ENCODE results near the gene PRKAR1B. TPM values are rescaled to one million over a fixed set of nuclear protein-coding genes. Genes with fewer than 3 reads are reported as not detected.

The PRKAR1B gene
- total RNA-seq, 1 experiment from 2014 or later = 14.1 TPM

GRCh38 chr7:711922-712380, 15.1 kb downstream of the PRKAR1B start:
- H3K9me2 ChIP-seq (ENCODE audit: insufficient read depth) = no peaks in the 10 kb centered on the region
- H3K79me2 ChIP-seq (ENCODE audit: insufficient read depth, low read length) = no peaks in the 10 kb centered on the region
- H3K9me3 ChIP-seq (ENCODE audit: control insufficient read depth in 1 of 2, insufficient read depth in 1 of 2, low read depth in 1 of 2, low read length in 2 of 2) = no peaks in the 10 kb centered on the region
- no peaks in the 10 kb centered on the region for H3K4me1 ChIP-seq (ENCODE audit: control insufficient read depth in 1 of 2, insufficient read depth in 2 of 2, low read length in 2 of 2)
- H3K4me2 ChIP-seq (ENCODE audit: low read length) = no peak overlapping the region
- ChIA-PET CTCF (no interaction called here), RAD21 (ENCODE audit: low non-redundant PET in 1 of 2, low total read pairs in 2 of 2, uncharacterized antibody in 2 of 2, unreplicated experiment in 2 of 2) (no interaction called here), POLR2A (no interaction called here)
- no peaks in the 10 kb centered on the region for H4K20me1 ChIP-seq (ENCODE audit: insufficient read depth)
- no peaks in the 10 kb centered on the region for H3K27me3 ChIP-seq (ENCODE audit: insufficient read depth, low read length)
- H3K27ac ChIP-seq (ENCODE audit: low read depth, low read length) = no peak overlapping the region
- BruUV-seq (replicated peaks) = no TSS peak
- no peak for TF ChIP-seq SIN3A (IDR thresholded peaks at IDR 0.05; ENCODE audit: low read depth)
- no peak for TF ChIP-seq ELF1 (IDR thresholded peaks at IDR 0.05; ENCODE audit: borderline replicate concordance, low read depth)
- no peak for TF ChIP-seq ATF3 (IDR thresholded peaks at IDR 0.05)
- no peak overlapping the region for H3K9ac ChIP-seq (ENCODE audit: low read length)
- no peak for DNase-seq (ENCODE audit: low read depth, low spot score)
- no peak overlapping the region for H2AFZ ChIP-seq (ENCODE audit: low read depth, low read length, poor library complexity, severe bottlenecking)
- H3K36me3 ChIP-seq (ENCODE audit: control insufficient read depth in 1 of 2, insufficient read depth in 2 of 2, low read length in 2 of 2) = no peaks in the 10 kb centered on the region; a peak in 1 of 4 replicates
- H3K4me3 ChIP-seq (replicated peaks in 1 of 2; ENCODE audit: low read depth in 1 of 2, low read length in 2 of 2) = no peak overlapping the region
- ATAC-seq = no peak
- intact Hi-C loops (cut with micrococcal nuclease) = no loop called here

- Histone ChIP-seq H4K20me1 (ENCODE audit: insufficient read depth) (no peaks in the 10 kb centered on the region), H3K4me2 (ENCODE audit: low read length) (no peak overlapping the region)
- CTCF ChIA-PET = no interaction called here
- TF ChIP-seq TCF7L2 (IDR thresholded peaks at IDR 0.05; ENCODE audit: borderline replicate concordance, extremely low read depth, insufficient read depth, insufficient read length) (no peak), ZFX (IDR thresholded peaks at IDR 0.05) (no peak), SRF (IDR thresholded peaks at IDR 0.05; ENCODE audit: low read depth) (no peak), ATF3 (IDR thresholded peaks at IDR 0.05) (no peak), ELF1 (IDR thresholded peaks at IDR 0.05; ENCODE audit: borderline replicate concordance, low read depth) (no peak), ZBTB33 (IDR thresholded peaks at IDR 0.05; ENCODE audit: extremely low read depth, insufficient replicate concordance, low read length) (no peak), EZH2 (IDR thresholded peaks at IDR 0.05) (no peak), SP1 (IDR thresholded peaks at IDR 0.05; ENCODE audit: low read depth) (no peak), EZH2phosphoT487 (IDR thresholded peaks at IDR 0.05; ENCODE audit: borderline replicate concordance) (no peak), ZNF274 (IDR thresholded peaks at IDR 0.05; ENCODE audit: low read depth, low read length) (no peak), YY1 (IDR thresholded peaks at IDR 0.05; ENCODE audit: extremely low read depth, insufficient replicate concordance, low read depth, low read length) (no peak), CTCF (IDR thresholded peaks at IDR 0.05 in 2 of 3, conservative IDR thresholded peaks at IDR 0.05 in 1 of 3; ENCODE audit: borderline replicate concordance in 1 of 3, insufficient read depth in 1 of 3, low read depth in 2 of 3, low read length in 2 of 3) (no peak), CBX3 (IDR thresholded peaks at IDR 0.05; ENCODE audit: low read depth) (no peak), EGR1 (IDR thresholded peaks at IDR 0.05; ENCODE audit: low read depth) (no peak)
Observed at GRCh38 chr7:711093-711921, 15.8 kb downstream of the PRKAR1B start.

More at GRCh38 chr7:711093-711921, 15.8 kb downstream of the PRKAR1B start:
- intact Hi-C loops (cut with micrococcal nuclease) = no loop called here
- no peak overlapping the region for H3K9ac ChIP-seq (ENCODE audit: low read length)
- POLR2A ChIA-PET = no interaction called here
- no peaks in the 10 kb centered on the region; a peak in 1 of 4 replicates for H3K36me3 ChIP-seq (ENCODE audit: control insufficient read depth in 1 of 2, insufficient read depth in 2 of 2, low read length in 2 of 2)
- DNase-seq (ENCODE audit: low read depth, low spot score) = no peak
- H3K9me3 ChIP-seq (ENCODE audit: control insufficient read depth in 1 of 2, insufficient read depth in 1 of 2, low read depth in 1 of 2, low read length in 2 of 2) = no peaks in the 10 kb centered on the region
- no peaks in the 10 kb centered on the region for H3K9me2 ChIP-seq (ENCODE audit: insufficient read depth)
- no TSS peak for BruUV-seq (replicated peaks)
- no peaks in the 10 kb centered on the region for H3K27me3 ChIP-seq (ENCODE audit: insufficient read depth, low read length)
- RAD21 ChIA-PET (ENCODE audit: low non-redundant PET in 1 of 2, low total read pairs in 2 of 2, uncharacterized antibody in 2 of 2, unreplicated experiment in 2 of 2) = no interaction called here
- H3K4me3 ChIP-seq (replicated peaks in 1 of 2; ENCODE audit: low read depth in 1 of 2, low read length in 2 of 2) = no peak overlapping the region
- H3K4me1 ChIP-seq (ENCODE audit: control insufficient read depth in 1 of 2, insufficient read depth in 2 of 2, low read length in 2 of 2) = no peaks in the 10 kb centered on the region
- H3K27ac ChIP-seq (ENCODE audit: low read depth, low read length) = no peak overlapping the region
- no peak overlapping the region for H2AFZ ChIP-seq (ENCODE audit: low read depth, low read length, poor library complexity, severe bottlenecking)
- ATAC-seq = no peak
- H3K79me2 ChIP-seq (ENCODE audit: insufficient read depth, low read length) = no peaks in the 10 kb centered on the region

Measured in HCT116 (cell line).